Natural killer cell (primary cell): Measurements from ENCODE around the gene PRDM16. TPM values are rescaled to one million over a fixed set of nuclear protein-coding genes. Genes with fewer than 3 reads are reported as not detected.

ENCODE experiments used
- ATAC-seq, 3 donors: fragments of 150-1000 bp in 2 of 3; fragments of 200-7000 bp in 1 of 3; cut with Tn5 transposase; 1 replicate in 1 of 3; 2 replicates in 2 of 3; pipeline ENCODE4 v1.10.0; 2021; ENCODE audit warnings: mild to moderate bottlenecking in 2 of 3, moderate library complexity in 2 of 3
- DNase-seq, 2 donors: peaks; one replicate each; pipeline versions ENCODE4 v3.0.0 to v3.0.0-alpha.2; 2013 to 2021; ENCODE audit warnings: mixed read lengths in 1 of 2
- H3K27ac ChIP-seq: one replicate; pipeline ENCODE4 v1.5.1; 2013; ENCODE audit warnings: mild to moderate bottlenecking, low read length
- H3K27me3 ChIP-seq: one replicate; pipeline ENCODE4 v1.6.1; 2013; ENCODE audit warnings: low read length; ENCODE audit not compliant: control insufficient read depth, insufficient read depth
- H3K36me3 ChIP-seq: one replicate; pipeline ENCODE4 v1.6.1; 2013; ENCODE audit warnings: low read length; ENCODE audit not compliant: control insufficient read depth, insufficient read depth
- H3K4me1 ChIP-seq: one replicate; pipeline ENCODE4 v1.6.1; 2013; ENCODE audit warnings: low read length; ENCODE audit not compliant: control insufficient read depth, insufficient read depth
- H3K4me3 ChIP-seq: one replicate; pipeline ENCODE4 v1.5.1; 2013; ENCODE audit warnings: low read length
- H3K9me3 ChIP-seq: one replicate; pipeline ENCODE4 v1.6.1; 2013; ENCODE audit warnings: low read length; ENCODE audit not compliant: control insufficient read depth, insufficient read depth
- H3K27ac Mint-ChIP-seq, 2 donors: one replicate each; pipeline ENCODE4 v1.8.0; 2022; ENCODE audit warnings: mild to moderate bottlenecking in 2 of 2, mixed read lengths in 2 of 2, moderate library complexity in 1 of 2
- H3K27me3 Mint-ChIP-seq, 2 donors: one replicate each; pipeline ENCODE4 v1.8.0; 2022; ENCODE audit warnings: low read depth in 2 of 2, mixed read lengths in 2 of 2
- H3K36me3 Mint-ChIP-seq: one replicate; pipeline ENCODE4 v1.8.0; 2022; ENCODE audit warnings: mixed read lengths
- H3K4me1 Mint-ChIP-seq, 2 donors: one replicate each; pipeline ENCODE4 v1.8.0; 2022; ENCODE audit warnings: mixed read lengths in 2 of 2
- H3K4me3 Mint-ChIP-seq: one replicate; pipeline ENCODE4 v1.8.0; 2022; ENCODE audit warnings: mild to moderate bottlenecking, moderate library complexity, mixed read lengths
- H3K9me3 Mint-ChIP-seq, 2 donors: one replicate each; pipeline ENCODE4 v1.8.0; 2022; ENCODE audit warnings: mixed read lengths in 2 of 2
- CTCF ChIP-seq: fragments of 200-600 bp; IDR thresholded peaks from one replicate; pipeline ENCODE4 v1.8.0; 2022; ENCODE audit warnings: antibody characterized with exemption
- WGBS: methylation state at CpG from one replicate; pipeline ENCODE4 v1.1.7; 2013; ENCODE audit warnings: missing lambda C conversion rate; ENCODE audit not compliant: insufficient coverage; 5-methylcytosine and 5-hydroxymethylcytosine counted together
- intact Hi-C: fragments of 100-400 bp; cut with micrococcal nuclease; formaldehyde crosslinking; loops from one replicate; pipeline ENCODE4 v1.14.2; 2022
- total RNA-seq, 4 donors: library from RNA; stranded (reverse); fragments of 120-200 nt in 1 of 4; gene quantifications; one replicate each; pipeline versions ENCODE4 v1.2.3 to v1.2.4, GENCODE V29; 2013 to 2022

The PRDM16 gene
- total RNA-seq, 3 donors from 2014 or later (not counting 1 experiment from before 2014, with no cell fraction given): 0.25 to 0.64 TPM; not detected in 1

GRCh38 chr1:3217181-3217641 is 148.2 kb downstream of the PRDM16 start:
- intact Hi-C loops: no loop called here
- Histone ChIP-seq H3K27ac (no peak overlapping the region), H3K4me1 (no peaks in the 10 kb centered on the region), H3K9me3 (no peaks in the 10 kb centered on the region), H3K4me3 (no peak overlapping the region), H3K27me3 (no peaks in the 10 kb centered on the region), H3K36me3 (no peaks in the 10 kb centered on the region)
- no peak for TF ChIP-seq CTCF
- Mint-ChIP-seq H3K4me3 (no peak overlapping the region), H3K9me3 (no peaks in the 10 kb centered on the region), H3K27ac (no peak overlapping the region), H3K27me3 (peaks cover 0 to 7% of the 10 kb centered on the region in 2 donors), H3K4me1 (no peaks in the 10 kb centered on the region), H3K36me3 (no peaks in the 10 kb centered on the region)
- 85% methylated on average over 15 of the region's 15 CpGs for WGBS
- DNase-seq (no peak), ATAC-seq (no peak)

- no peaks in the 10 kb centered on the region for H3K27me3 ChIP-seq
- Mint-ChIP-seq H3K4me3 (no peak overlapping the region), H3K9me3 (no peaks in the 10 kb centered on the region), H3K27me3 (peaks cover 0 to 7% of the 10 kb centered on the region in 2 donors), H3K36me3 (no peaks in the 10 kb centered on the region), H3K27ac (no peak overlapping the region), H3K4me1 (no peaks in the 10 kb centered on the region)
- H3K9me3 ChIP-seq: no peaks in the 10 kb centered on the region
- no peaks in the 10 kb centered on the region for H3K36me3 ChIP-seq
- TF ChIP-seq CTCF: no peak
- no peak overlapping the region for H3K27ac ChIP-seq
- no peak for ATAC-seq
- DNase-seq: no peak
- WGBS: 48% methylated on average over 23 of the region's 23 CpGs
- H3K4me1 ChIP-seq: no peaks in the 10 kb centered on the region
- intact Hi-C loops: no loop called here
- H3K4me3 ChIP-seq: no peak overlapping the region
Measured at GRCh38 chr1:3217979-3218679, 149.1 kb downstream of the PRDM16 start.

- H3K4me1 Mint-ChIP-seq: no peaks in the 10 kb centered on the region
- no peak for DNase-seq
- H3K27ac Mint-ChIP-seq: no peak overlapping the region
- Histone ChIP-seq H3K36me3 (no peaks in the 10 kb centered on the region), H3K27me3 (no peaks in the 10 kb centered on the region), H3K4me1 (no peaks in the 10 kb centered on the region), H3K27ac (no peak overlapping the region), H3K9me3 (no peaks in the 10 kb centered on the region), H3K4me3 (no peak overlapping the region)
- H3K36me3 Mint-ChIP-seq: no peaks in the 10 kb centered on the region
- H3K9me3 Mint-ChIP-seq: no peaks in the 10 kb centered on the region
- H3K27me3 Mint-ChIP-seq: peaks cover 0 to 7% of the 10 kb centered on the region in 2 donors
- 92% methylated on average over 37 of the region's 37 CpGs for WGBS
- TF ChIP-seq CTCF: no peak
- no peak overlapping the region for H3K4me3 Mint-ChIP-seq
- intact Hi-C loops: no loop called here
- no peak for ATAC-seq
Measured at GRCh38 chr1:3219005-3219790, 150.2 kb downstream of the PRDM16 start.
